WTC11 (cell line): ENCODE results near the gene PIP4K2B. TPM values are rescaled to one million over a fixed set of nuclear protein-coding genes. Genes with fewer than 3 reads are reported as not detected.
A peak's percentile ranks its signal among the peaks of the same experiment; 100 is the strongest.

Experiments used
- ATAC-seq: fragments of 200-7000 bp; cut with Tn5 transposase; 2 replicates; pipeline ENCODE4 v1.10.0; 2021; ENCODE audit warnings: mild to moderate bottlenecking, moderate library complexity
- CTCF ChIA-PET: fragments of 300-600 bp; sonication (Branson Sonifier 250); formaldehyde crosslinking; loops from one replicate; lab custom pipeline; 2021; ENCODE audit warnings: antibody characterized with exemption; lab: Charles Lee
- POLR2A ChIA-PET: fragments of 350-600 bp; sonication (Branson Sonifier 250); formaldehyde crosslinking; loops from one replicate; lab custom pipeline; 2021; ENCODE audit warnings: antibody characterized with exemption; lab: Charles Lee
- DNase-seq: peaks from one replicate; pipeline ENCODE4 v3.0.0; 2021; ENCODE audit warnings: low spot score
- H3K27ac Mint-ChIP-seq: 2 replicates; pipeline ENCODE4 v1.8.0; 2021; ENCODE audit warnings: mixed read lengths
- H3K27me3 Mint-ChIP-seq: 2 replicates; pipeline ENCODE4 v1.8.0; 2021; ENCODE audit warnings: low read depth, mild to moderate bottlenecking, moderate library complexity, mixed read lengths
- H3K36me3 Mint-ChIP-seq: 2 replicates; pipeline ENCODE4 v1.8.0; 2021; ENCODE audit warnings: mixed read lengths
- H3K4me1 Mint-ChIP-seq: 2 replicates; pipeline ENCODE4 v1.8.0; 2022; ENCODE audit warnings: mixed read lengths
- H3K4me3 Mint-ChIP-seq: 2 replicates; pipeline ENCODE4 v1.8.0; 2021; ENCODE audit warnings: mild to moderate bottlenecking, moderate library complexity, mixed read lengths
- H3K9me3 Mint-ChIP-seq: 2 replicates; pipeline ENCODE4 v1.8.0; 2021; ENCODE audit warnings: mixed read lengths
- ATF2 ChIP-seq: sonication (generic); formaldehyde crosslinking; IDR thresholded peaks from 2 replicates; pipeline ENCODE4 v1.8.1; 2022; ENCODE audit warnings: low read depth, missing genetic modification reagents, borderline replicate concordance
- CBFB ChIP-seq: sonication (generic); formaldehyde crosslinking; IDR thresholded peaks from 2 replicates; pipeline ENCODE4 v1.8.1; 2022; ENCODE audit warnings: mild to moderate bottlenecking, low read depth, missing genetic modification reagents
- CREM ChIP-seq: sonication (generic); formaldehyde crosslinking; IDR thresholded peaks from 2 replicates; pipeline ENCODE4 v1.8.1; 2022; ENCODE audit warnings: mild to moderate bottlenecking, missing genetic modification reagents, moderate library complexity
- E2F1 ChIP-seq: sonication (generic); formaldehyde crosslinking; IDR thresholded peaks from 2 replicates; pipeline ENCODE4 v1.8.0; 2022; ENCODE audit warnings: mild to moderate bottlenecking, missing genetic modification reagents
- E2F4 ChIP-seq: sonication (generic); formaldehyde crosslinking; IDR thresholded peaks from 2 replicates; pipeline ENCODE4 v1.8.1; 2022; ENCODE audit warnings: low read depth, mild to moderate bottlenecking, moderate library complexity, missing genetic modification reagents, borderline replicate concordance
- FOXP1 ChIP-seq: sonication (generic); formaldehyde crosslinking; IDR thresholded peaks from 2 replicates; pipeline ENCODE4 v1.8.0; 2022; ENCODE audit warnings: missing genetic modification reagents, mild to moderate bottlenecking, moderate library complexity, borderline replicate concordance
- HMGA2 ChIP-seq: fragments of 250-450 bp; sonication (Bioruptor Pico); IDR thresholded peaks from 2 replicates; pipeline ENCODE4 v1.4.0; 2021; ENCODE audit warnings: mild to moderate bottlenecking, moderate library complexity
- MAX ChIP-seq: sonication (generic); formaldehyde crosslinking; IDR thresholded peaks from 2 replicates; pipeline ENCODE4 v1.8.0; 2022; ENCODE audit warnings: mild to moderate bottlenecking, missing genetic modification reagents
- MLX ChIP-seq: sonication (generic); formaldehyde crosslinking; IDR thresholded peaks from 2 replicates; pipeline ENCODE4 v1.8.1; 2023; ENCODE audit warnings: mild to moderate bottlenecking, missing genetic modification reagents, moderate library complexity
- NFATC4 ChIP-seq: fragments of 250-450 bp; sonication (Bioruptor Pico); IDR thresholded peaks from 2 replicates; pipeline ENCODE4 v1.9.0; 2021; ENCODE audit warnings: mild to moderate bottlenecking
- NFYB ChIP-seq: sonication (generic); formaldehyde crosslinking; conservative IDR thresholded peaks from 2 replicates; pipeline ENCODE4 v1.8.0; 2022; ENCODE audit warnings: low read depth, missing genetic modification reagents
- NR3C1 ChIP-seq: sonication (generic); formaldehyde crosslinking; conservative IDR thresholded peaks from 2 replicates; pipeline ENCODE4 v1.8.1; 2023; ENCODE audit warnings: low read depth, mild to moderate bottlenecking, missing genetic modification reagents
- PREB ChIP-seq: sonication (generic); formaldehyde crosslinking; IDR thresholded peaks from 2 replicates; pipeline ENCODE4 v1.8.1; 2022; ENCODE audit warnings: mild to moderate bottlenecking, missing genetic modification reagents, moderate library complexity, borderline replicate concordance
- PRRX2 ChIP-seq: fragments of 250-450 bp; sonication (Bioruptor Pico); IDR thresholded peaks from 2 replicates; pipeline ENCODE4 v1.8.0; 2021; ENCODE audit warnings: mild to moderate bottlenecking
- RORB ChIP-seq: fragments of 250-450 bp; sonication (Bioruptor Pico); IDR thresholded peaks from 2 replicates; pipeline ENCODE4 v1.9.0; 2021; ENCODE audit warnings: mild to moderate bottlenecking
- SOX15 ChIP-seq: fragments of 250-450 bp; sonication (Bioruptor Pico); IDR thresholded peaks from 2 replicates; pipeline ENCODE4 v1.9.0; 2021; ENCODE audit warnings: mild to moderate bottlenecking
- TP53 ChIP-seq: sonication (generic); formaldehyde crosslinking; IDR thresholded peaks from 2 replicates; pipeline ENCODE4 v1.8.1; 2023; ENCODE audit warnings: mild to moderate bottlenecking, missing genetic modification reagents
- ZMAT4 ChIP-seq: fragments of 250-450 bp; sonication (Bioruptor Pico); IDR thresholded peaks from 2 replicates; pipeline ENCODE4 v1.9.0; 2021; ENCODE audit warnings: mild to moderate bottlenecking
- ZNF121 ChIP-seq: sonication (generic); formaldehyde crosslinking; IDR thresholded peaks from 2 replicates; pipeline ENCODE4 v1.8.0; 2023; ENCODE audit warnings: missing genetic modification reagents
- ZNF138 ChIP-seq: sonication (generic); formaldehyde crosslinking; conservative IDR thresholded peaks from 2 replicates; pipeline ENCODE4 v1.8.1; 2022; ENCODE audit warnings: mild to moderate bottlenecking, moderate library complexity, missing genetic modification reagents
- ZNF317 ChIP-seq: sonication (generic); formaldehyde crosslinking; IDR thresholded peaks from 2 replicates; pipeline ENCODE4 v1.8.1; 2023; ENCODE audit warnings: low read depth, mild to moderate bottlenecking, moderate library complexity, missing genetic modification reagents, borderline replicate concordance
- ZNF425 ChIP-seq: fragments of 250-450 bp; sonication (Bioruptor Pico); conservative IDR thresholded peaks from 2 replicates; pipeline ENCODE4 v1.9.0; 2021; ENCODE audit warnings: mild to moderate bottlenecking
- ZNF671 ChIP-seq: fragments of 250-450 bp; sonication (Bioruptor Pico); IDR thresholded peaks from 2 replicates; pipeline ENCODE4 v1.8.0; 2021; ENCODE audit warnings: mild to moderate bottlenecking
- total RNA-seq: library from RNA; stranded (reverse); gene quantifications from 3 replicates; pipeline ENCODE4 v1.2.3, GENCODE V29; 2021

PIP4K2B gene
- total RNA-seq, 1 experiment from 2014 or later = 61.9 TPM

GRCh38 chr17:38844261-38844757 is 45.0 kb upstream of the PIP4K2B start:
- Mint-ChIP-seq H3K36me3 (peaks cover 20% of the 10 kb centered on the region), H3K27me3 (no peaks in the 10 kb centered on the region), H3K4me1 (peaks cover 6% of the 10 kb centered on the region; the same call in 1 of the 2 replicates), H3K9me3 (no peaks in the 10 kb centered on the region), H3K4me3 (no peak overlapping the region), H3K27ac (peak overlapping the region; percentile 12; the same call in 1 of the 2 replicates)
- ATAC-seq = no peak
- POLR2A ChIA-PET = interaction anchor here (0.6 to 1.9 kb wide), 4 partner anchors 10 to 370 kb away, joined by 4 to 9 read pairs (median 4); partner anchors contain the start of genes LASP1 and RPL23
- TF ChIP-seq MLX (CRISPR knock-in tag) (no peak), PRRX2 (CRISPR knock-in tag) (no peak), CREM (CRISPR knock-in tag) (no peak), NR3C1 (CRISPR knock-in tag) (no peak), ZNF138 (CRISPR knock-in tag) (no peak), E2F1 (no peak), ZNF121 (no peak), CBFB (CRISPR knock-in tag) (no peak), FOXP1 (CRISPR knock-in tag) (no peak), ZNF425 (no peak), NFYB (CRISPR knock-in tag) (no peak), ZNF671 (no peak)
- no peak for DNase-seq
- CTCF ChIA-PET = interaction anchor here (0.6 to 1.3 kb wide), 7 partner anchors 9 to 139 kb away, joined by 3 to 4 read pairs (median 3); partner anchors contain the start of gene RPL23

GRCh38 chr17:38825762-38826247 is 26.4 kb upstream of the PIP4K2B start:
- ChIA-PET POLR2A (interaction anchor here (1.4 to 1.8 kb wide), 4 partner anchors 21 to 44 kb away, joined by 3 to 10 read pairs (median 4); partner anchors contain the start of genes LASP1 and RPL23), CTCF (interaction anchor here (0.9 kb wide), 1 partner anchor 349 kb away, joined by 4 read pairs; no protein-coding TSS in a partner anchor)
- Mint-ChIP-seq H3K27ac (peak overlapping the region; percentile 99), H3K36me3 (peaks cover 3% of the 10 kb centered on the region), H3K27me3 (peaks cover 9% of the 10 kb centered on the region; the same call in 1 of the 2 replicates), H3K4me3 (peak overlapping the region; percentile 97), H3K4me1 (peaks cover 14% of the 10 kb centered on the region), H3K9me3 (no peaks in the 10 kb centered on the region)
- ATAC-seq (no peak), DNase-seq (no peak)
- no peak for TF ChIP-seq ZMAT4 (CRISPR knock-in tag)
- no peak for TF ChIP-seq NFATC4 (CRISPR knock-in tag)
- no peak for TF ChIP-seq E2F4 (CRISPR knock-in tag)
- TF ChIP-seq SOX15 (CRISPR knock-in tag) = no peak
- TF ChIP-seq ZNF317 (CRISPR knock-in tag) = no peak
- no peak for TF ChIP-seq ZNF671
- TF ChIP-seq RORB = no peak
- no peak for TF ChIP-seq ZNF138 (CRISPR knock-in tag)
- no peak for TF ChIP-seq TP53 (CRISPR knock-in tag)
- TF ChIP-seq ATF2 (CRISPR knock-in tag) = no peak
- no peak for TF ChIP-seq MLX (CRISPR knock-in tag)
- no peak for TF ChIP-seq E2F1
- no peak for TF ChIP-seq PREB (CRISPR knock-in tag)
- no peak for TF ChIP-seq HMGA2
- no peak for TF ChIP-seq MAX (CRISPR knock-in tag)
